ENCODE results near the gene PMCH. TPM values are rescaled to one million over a fixed set of nuclear protein-coding genes. Genes with fewer than 3 reads are reported as not detected.

The PMCH gene
- total and polyA plus RNA-seq, 10 of the 15 experiments (the other 5 are each of a cell fraction or from before 2014, with no cell fraction given): 0.35 to 2.1 (median 0.83) TPM; not detected in 4

- no peak for TF ChIP-seq IRF5 (IDR thresholded peaks at IDR 0.05; ENCODE audit: borderline replicate concordance)
Observed at GRCh38 chr12:102215992-102216691, 18.5 kb upstream of the PMCH start (continued).

- no peak for TF ChIP-seq ZBTB40 (IDR thresholded peaks at IDR 0.05; ENCODE audit: borderline replicate concordance)
- TF ChIP-seq LARP7 (IDR thresholded peaks at IDR 0.05): no peak
- TF ChIP-seq USF1 (IDR thresholded peaks at IDR 0.05; ENCODE audit: borderline replicate concordance, extremely low read length, insufficient read depth, low read depth, low read length): no peak
- TF ChIP-seq TARDBP (IDR thresholded peaks at IDR 0.05; ENCODE audit: borderline replicate concordance): no peak
- BruUV-seq (replicated peaks): no TSS peak
- Histone ChIP-seq H3K27ac (ENCODE audit: control insufficient read depth, insufficient read depth) (no peak overlapping the region), H3K79me2 (ENCODE audit: control insufficient read depth, insufficient read depth, low read length) (no peaks in the 10 kb centered on the region), H3K4me3 (no peak overlapping the region), H3K36me3 (ENCODE audit: control insufficient read depth in 2 of 2, insufficient read depth in 2 of 2, low read length in 1 of 2) (no peaks in the 10 kb centered on the region; a peak in 1 of 4 replicates), H3K4me1 (ENCODE audit: control insufficient read depth, insufficient read depth, low read length) (no peaks in the 10 kb centered on the region), H3K9ac (ENCODE audit: control insufficient read depth, insufficient read depth, low read length) (no peak overlapping the region), H3K9me3 (replicated peaks; ENCODE audit: control insufficient read depth, insufficient read depth, low read length) (no peaks in the 10 kb centered on the region; the same call in 1 of the 3 replicates), H3K4me2 (ENCODE audit: control insufficient read depth, insufficient read depth) (no peak overlapping the region), H3K27me3 (replicated peaks in 1 of 2; ENCODE audit: control insufficient read depth in 2 of 2, insufficient read depth in 2 of 2, low read length in 1 of 2) (no peaks in the 10 kb centered on the region), H4K20me1 (ENCODE audit: control insufficient read depth, insufficient read depth) (no peaks in the 10 kb centered on the region), H2AFZ (ENCODE audit: control insufficient read depth, low read depth, low read length) (no peak overlapping the region)
- intact Hi-C loops (cut with micrococcal nuclease; ENCODE audit: unreplicated experiment) (no loop called here), in situ Hi-C loops (cut with MboI) (no loop called here)
- ChIA-PET CTCF (interaction anchor here (1.4 kb wide), 1 partner anchor 12 kb away, joined by 4 read pairs; no protein-coding TSS in a partner anchor), POLR2A (no interaction called here), RAD21 (ENCODE audit: unreplicated experiment) (no interaction called here), SMC1A (ENCODE audit: uncharacterized antibody, unreplicated experiment) (no interaction called here)
- WGBS (ENCODE audit: insufficient coverage, insufficient replicate concordance, low lambda C conversion rate, missing lambda C conversion rate): 95% methylated on average over 2 of the region's 2 CpGs
- ATAC-seq (no peak), FAIRE-seq (no peak), DNase-seq (ENCODE audit: low read depth, low spot score) (no peak)
Observed at GRCh38 chr12:102204025-102204424, 6.4 kb upstream of the PMCH start.
